Measurements from ENCODE around the gene SH3BP2.

DNA sequence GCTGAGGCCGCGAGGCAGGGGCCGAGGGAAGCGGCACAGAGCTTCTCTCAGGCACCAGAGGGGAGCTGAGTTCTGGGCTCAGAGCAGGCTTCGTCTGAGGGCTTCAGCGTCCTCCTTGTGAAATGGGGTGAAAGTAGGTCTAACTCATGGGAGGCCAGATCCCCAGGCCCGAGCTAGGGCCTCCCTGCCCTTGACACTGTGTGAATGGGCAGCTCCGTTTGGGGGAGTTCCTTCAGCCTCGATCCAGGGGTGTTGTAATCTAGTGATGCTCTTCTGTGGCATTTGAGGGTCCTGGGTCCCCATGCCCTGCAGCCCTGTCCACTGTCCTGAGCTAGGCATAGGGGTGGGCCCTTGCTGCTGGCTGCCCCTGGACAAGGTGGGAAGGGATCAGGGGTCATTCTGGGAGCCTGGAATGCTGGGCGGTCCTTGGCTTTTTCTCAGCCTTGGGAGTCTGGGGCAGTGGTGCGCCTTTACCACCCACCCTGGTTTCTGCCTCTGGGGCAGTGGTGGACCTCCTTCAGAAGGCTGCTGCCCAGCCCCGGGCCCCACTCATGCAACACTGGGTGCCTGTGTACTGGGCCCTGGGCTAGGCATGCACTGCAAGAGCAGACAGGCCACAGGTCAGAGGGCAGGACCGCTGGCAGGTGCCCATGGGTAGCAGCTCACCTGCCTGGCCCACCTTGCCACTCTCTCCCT, 4.1 kb downstream of the SH3BP2 start:
- no peak for TF ChIP-seq CTCF (conservative IDR thresholded peaks at IDR 0.05)
- TF ChIP-seq EZH2 (IDR thresholded peaks at IDR 0.05; ENCODE audit: low read depth): no peak

All from PC-9 (cell line).